Heart left ventricle (tissue), 16 donors: ENCODE data around the gene H6PD. TPM values are rescaled to one million over a fixed set of nuclear protein-coding genes. Genes with fewer than 3 reads are reported as not detected.

Experiments used
- ATAC-seq, 4 donors: fragments of 200-7000 bp; cut with Tn5 transposase; one replicate each; pipeline ENCODE4 v1.9.1; 2020 to 2022; ENCODE audit warnings: moderate library complexity in 4 of 4, mild to moderate bottlenecking in 3 of 4, moderate number of reproducible peaks in 1 of 4
- DNase-seq, 5 donors: peaks; one replicate each; pipeline ENCODE4 v3.0.0-alpha.2; 2020
- H3K27ac ChIP-seq, 12 donors: fragments of 200-600 bp; sonication (generic) in 4 of 12; one replicate each; pipeline versions ENCODE4 v1.5.0 to v1.8.0; 2016 to 2022; ENCODE audit warnings: mild to moderate bottlenecking in 2 of 12
- H3K27me3 ChIP-seq, 9 donors: fragments of 200-600 bp; sonication (generic) in 2 of 9; one replicate each; pipeline versions ENCODE4 v1.5.1 to v1.8.0; 2016 to 2022; ENCODE audit warnings: mild to moderate bottlenecking in 3 of 9
- H3K36me3 ChIP-seq, 9 donors: fragments of 200-600 bp; sonication (generic) in 2 of 9; one replicate each; pipeline versions ENCODE4 v1.5.0 to v1.8.0; 2018 to 2022; ENCODE audit warnings: mild to moderate bottlenecking in 2 of 9
- H3K4me1 ChIP-seq, 12 donors: fragments of 200-600 bp; sonication (generic) in 4 of 12; one replicate each; pipeline versions ENCODE4 v1.5.0 to v1.8.0; 2016 to 2022; ENCODE audit warnings: mild to moderate bottlenecking in 3 of 12
- H3K4me3 ChIP-seq, 12 donors: fragments of 200-600 bp; sonication (generic) in 4 of 12; one replicate each; pipeline versions ENCODE4 v1.5.0 to v1.8.0; 2017 to 2022; ENCODE audit warnings: mild to moderate bottlenecking in 9 of 12, moderate library complexity in 4 of 12
- H3K9me3 ChIP-seq, 12 donors: fragments of 200-600 bp; sonication (generic) in 4 of 12; one replicate each; pipeline versions ENCODE4 v1.5.0 to v1.8.0; 2016 to 2022; ENCODE audit warnings: mild to moderate bottlenecking in 1 of 12
- CTCF ChIP-seq, 12 donors: fragments of 200-600 bp; sonication (generic) in 4 of 12; IDR thresholded peaks; one replicate each; pipeline versions ENCODE4 v1.5.0 to v1.8.0; 2018 to 2022; ENCODE audit warnings: antibody characterized with exemption in 12 of 12, mild to moderate bottlenecking in 5 of 12
- POLR2A ChIP-seq, 2 donors: fragments of 450-650 bp; IDR thresholded peaks; one replicate each; pipeline ENCODE4 v1.6.1; 2017; ENCODE audit warnings: antibody characterized with exemption in 2 of 2, mild to moderate bottlenecking in 2 of 2, moderate library complexity in 2 of 2
- WGBS, 4 donors: extraction: QIAGEN DNeasy Blood & Tissue Kit in 2 of 4; methylation state at CpG; one replicate each; pipeline versions ENCODE4 v1.1.5 to v1.1.7; 2013 to 2018; 5-methylcytosine and 5-hydroxymethylcytosine counted together
- intact Hi-C, 10 donors: fragments of 100-400 bp; cut with DNase I; formaldehyde crosslinking; loops; one replicate each; pipeline versions ENCODE4 v1.11.1 to v1.14.2; 2022
- polyA plus RNA-seq, 2 donors: library from polyadenylated mRNA; stranded (reverse); fragments of 200-250 nt; gene quantifications; one replicate each; pipeline ENCODE4 v1.2.3, GENCODE V29; 2013
- total RNA-seq, 9 donors: library from RNA; depleted of rRNA in 2 of 9; stranded (reverse); fragments of >200 nt in 2 of 9; fragmentation: NEBNext Ultra II Directional in 3 of 9; extraction: Animal tissue kit (Norgen Biotek cat#: 25700) in 3 of 9; gene quantifications; one replicate each; pipeline versions ENCODE4 v1.1.0 to v1.2.4, GENCODE V29; 2016 to 2023
- donor health status: ischemic (EF 13 %, LVEDD 7.1; RV severe dilation, severe dysfunction).
- donor health status: healthy with polysubstance abuse.
- donor health status: DM: no; HTN: yes; CAD: no.
- donor health status: DM: no; HTN: no; CAD: no.
- donor health status: ischemic (EF 25% LVEDD 6.9; RV normal size, moderate dysfunction).
- donor health status: ischemic (EF 25% LVEDD 5.7; RV mildly dilated, moderate dysfunction).
- donor health status: healthy.
- donor health status: DM: yes; HTN: yes; CAD: no.
- donor health status: ischemic (EF 35%, LVEDD 5.7; RV mildly dilated, moderate dysfunction).
- donor health status: nonischemic (EF 11% LVEDD 7.7; RV severe dilation, severe dysfunction).
- donor health status: DM: yes; HTN: yes; CAD: no.
- donor health status: PGD.
- donor health status: ischemic (EF 29% LVEDD 5.4; RV normal size, mild dysfunction).
- donor health status: nonischemic (EF 23%, LVEDD 6.1; RV moderate dilation, normal function).

H6PD gene
- total and polyA plus RNA-seq, 11 donors, result 11.0 to 54.5 (median 26.4) TPM

GRCh38 chr1:9275567-9276034 is 41.0 kb downstream of the H6PD start:
- no peak for TF ChIP-seq POLR2A (IDR thresholded peaks at IDR 0.05)
- no peak for TF ChIP-seq CTCF (IDR thresholded peaks at IDR 0.05)
- 67 to 79% (median 75%) methylated on average over 7 to 12 of the region's 12 CpGs for WGBS, 4 donors
- Histone ChIP-seq H3K27me3 (peaks cover 0 to 1% (median 0%) of the 10 kb centered on the region in 9 donors), H3K9me3 (no peaks in the 10 kb centered on the region), H3K4me1 (peaks cover 0 to 45% (median 3%) of the 10 kb centered on the region in 12 donors), H3K27ac (peak overlapping the region in 1 of 12 donors; percentile 46), H3K36me3 (no peaks in the 10 kb centered on the region), H3K4me3 (no peak overlapping the region)
- ATAC-seq, result peak in 2 of 4 donors; percentile 18 to 43
- DNase-seq, result peak in 1 of 5 donors; percentile 64
- intact Hi-C loops, result no loop called here

- H3K9me3 ChIP-seq, result no peaks in the 10 kb centered on the region
- TF ChIP-seq CTCF (IDR thresholded peaks at IDR 0.05) (no peak), POLR2A (IDR thresholded peaks at IDR 0.05) (no peak)
- H3K27ac ChIP-seq, result no peak overlapping the region
- DNase-seq, result no peak
- ATAC-seq, result no peak
- peaks cover 0 to 11% (median 0%) of the 10 kb centered on the region in 9 donors for H3K27me3 ChIP-seq
- no peaks in the 10 kb centered on the region for H3K36me3 ChIP-seq
- peaks cover 0 to 59% (median 4%) of the 10 kb centered on the region in 12 donors for H3K4me1 ChIP-seq
- H3K4me3 ChIP-seq, result no peak overlapping the region
- WGBS, 4 donors, result 53 to 65% (median 62%) methylated on average over 5 of the region's 5 CpGs
- intact Hi-C loops, result no loop called here
Observed at GRCh38 chr1:9278116-9278515, 43.5 kb downstream of the H6PD start.

- peaks cover 0 to 4% (median 0%) of the 10 kb centered on the region in 12 donors for H3K9me3 ChIP-seq
- DNase-seq (peak in 1 of 5 donors; percentile 54), ATAC-seq (no peak)
- 70 to 81% (median 77%) methylated on average over 10 of the region's 10 CpGs for WGBS, 4 donors
- intact Hi-C loops, result no loop called here
- TF ChIP-seq POLR2A (IDR thresholded peaks at IDR 0.05), result no peak
- TF ChIP-seq CTCF (IDR thresholded peaks at IDR 0.05), result no peak
- H3K27me3 ChIP-seq, result peaks cover 0 to 11% (median 0%) of the 10 kb centered on the region in 9 donors
- H3K36me3 ChIP-seq, result no peaks in the 10 kb centered on the region
- H3K4me3 ChIP-seq, result no peak overlapping the region
- H3K4me1 ChIP-seq, result peaks cover 0 to 59% (median 4%) of the 10 kb centered on the region in 12 donors
- no peak overlapping the region for H3K27ac ChIP-seq
Observed at GRCh38 chr1:9278585-9279153, 44.1 kb downstream of the H6PD start.

GRCh38 chr1:9279172-9279840 is 44.7 kb downstream of the H6PD start:
- Histone ChIP-seq H3K4me3 (no peak overlapping the region), H3K9me3 (peaks cover 0 to 10% (median under 1%) of the 10 kb centered on the region in 12 donors), H3K27ac (no peak overlapping the region), H3K27me3 (peaks cover 0 to 11% (median 0%) of the 10 kb centered on the region in 9 donors), H3K36me3 (no peaks in the 10 kb centered on the region), H3K4me1 (peaks cover 0 to 59% (median 4%) of the 10 kb centered on the region in 12 donors)
- intact Hi-C loops, result no loop called here
- TF ChIP-seq CTCF (IDR thresholded peaks at IDR 0.05), result no peak
- no peak for TF ChIP-seq POLR2A (IDR thresholded peaks at IDR 0.05)
- no peak for ATAC-seq
- 71 to 80% (median 77%) methylated on average over 23 of the region's 23 CpGs for WGBS, 4 donors
- DNase-seq, result peak in 1 of 5 donors; percentile 54
